Measurements from ENCODE around the gene ADSS2.

- TF ChIP-seq CBX3 (IDR thresholded peaks at IDR 0.05; ENCODE audit: low read depth), result no peak
- no peak for TF ChIP-seq MAX (IDR thresholded peaks at IDR 0.05)
- TF ChIP-seq EGR1 (IDR thresholded peaks at IDR 0.05; ENCODE audit: low read depth), result no peak
- TF ChIP-seq EZH2phosphoT487 (IDR thresholded peaks at IDR 0.05; ENCODE audit: borderline replicate concordance), result no peak
- TF ChIP-seq, protein P1, sequence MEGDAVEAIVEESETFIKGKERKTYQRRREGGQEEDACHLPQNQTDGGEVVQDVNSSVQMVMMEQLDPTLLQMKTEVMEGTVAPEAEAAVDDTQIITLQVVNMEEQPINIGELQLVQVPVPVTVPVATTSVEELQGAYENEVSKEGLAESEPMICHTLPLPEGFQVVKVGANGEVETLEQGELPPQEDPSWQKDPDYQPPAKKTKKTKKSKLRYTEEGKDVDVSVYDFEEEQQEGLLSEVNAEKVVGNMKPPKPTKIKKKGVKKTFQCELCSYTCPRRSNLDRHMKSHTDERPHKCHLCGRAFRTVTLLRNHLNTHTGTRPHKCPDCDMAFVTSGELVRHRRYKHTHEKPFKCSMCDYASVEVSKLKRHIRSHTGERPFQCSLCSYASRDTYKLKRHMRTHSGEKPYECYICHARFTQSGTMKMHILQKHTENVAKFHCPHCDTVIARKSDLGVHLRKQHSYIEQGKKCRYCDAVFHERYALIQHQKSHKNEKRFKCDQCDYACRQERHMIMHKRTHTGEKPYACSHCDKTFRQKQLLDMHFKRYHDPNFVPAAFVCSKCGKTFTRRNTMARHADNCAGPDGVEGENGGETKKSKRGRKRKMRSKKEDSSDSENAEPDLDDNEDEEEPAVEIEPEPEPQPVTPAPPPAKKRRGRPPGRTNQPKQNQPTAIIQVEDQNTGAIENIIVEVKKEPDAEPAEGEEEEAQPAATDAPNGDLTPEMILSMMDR (IDR thresholded peaks at IDR 0.05 in 2 of 3, conservative IDR thresholded peaks at IDR 0.05 in 1 of 3; ENCODE audit: borderline replicate concordance in 1 of 3, insufficient read depth in 1 of 3, low read depth in 2 of 3, low read length in 2 of 3), result no peak
- no peak for TF ChIP-seq ZNF274 (IDR thresholded peaks at IDR 0.05; ENCODE audit: low read depth, low read length)
- no peak for TF ChIP-seq REST (IDR thresholded peaks at IDR 0.05; ENCODE audit: low read depth)
- no peak for TF ChIP-seq EZH2 (IDR thresholded peaks at IDR 0.05)
- no peak for TF ChIP-seq POLR2AphosphoS5 (IDR thresholded peaks at IDR 0.05; ENCODE audit: low read depth, low read length)
- TF ChIP-seq POLR2A (IDR thresholded peaks at IDR 0.05; ENCODE audit: borderline replicate concordance, extremely low read depth, insufficient read depth, insufficient read length), result no peak
- no peak for TF ChIP-seq ZBTB33 (IDR thresholded peaks at IDR 0.05; ENCODE audit: extremely low read depth, insufficient replicate concordance, low read length)
- no peak for TF ChIP-seq CEBPB (IDR thresholded peaks at IDR 0.05; ENCODE audit: low read depth)
- TF ChIP-seq SP1 (IDR thresholded peaks at IDR 0.05; ENCODE audit: low read depth), result no peak
- TF ChIP-seq SIN3A (IDR thresholded peaks at IDR 0.05; ENCODE audit: low read depth), result no peak
Measured at GRCh38 chr1:244367399-244368114, 84.2 kb downstream of the ADSS2 start.

Measured in HCT116 (cell line).